NOMO-1 treated with dmso at 0.1 percent for 144 hours (cell line): ENCODE results near the gene KIT.
"Not testable (repeated sequence)": the region's sequence is repeated elsewhere in the genome, so short reads cannot be mapped to it uniquely, and the experiment has no call there.

Source experiments
- DNase-seq: peaks from one replicate; lab custom pipeline; 2025; ENCODE audit not compliant: unreplicated experiment; lab: John Stamatoyannopoulos, UW

KIT gene

GRCh38 chr4:54657551-54658251 is at the start of gene KIT:
KIT (plus strand) TSS chr4:54657957; CDS start chr4:54658015, 58 bp downstream.
- DNase-seq: peak; percentile 40

- DNase-seq: no peak
Measured at GRCh38 chr4:54609310-54609709, 48.4 kb upstream of the KIT start.

GRCh38 chr4:54614149-54614548 is 43.6 kb upstream of the KIT start:
- DNase-seq: no peak

- no peak for DNase-seq
Measured at GRCh38 chr4:54620773-54621172, 37.0 kb upstream of the KIT start.

- no peak for DNase-seq
Measured at GRCh38 chr4:54625391-54625790, 32.4 kb upstream of the KIT start.

GRCh38 chr4:54626113-54626512 is 31.6 kb upstream of the KIT start:
- DNase-seq: no peak

- no peak for DNase-seq
Measured at GRCh38 chr4:54632537-54632936, 25.2 kb upstream of the KIT start.

GRCh38 chr4:54633102-54633740 is 24.5 kb upstream of the KIT start:
- DNase-seq: not testable (repeated sequence)

- no peak for DNase-seq
Measured at GRCh38 chr4:54635318-54635717, 22.4 kb upstream of the KIT start.

- DNase-seq: no peak
Measured at GRCh38 chr4:54637325-54637724, 20.4 kb upstream of the KIT start.

GRCh38 chr4:54641101-54641500 is 16.7 kb upstream of the KIT start:
- DNase-seq: not testable (repeated sequence)

GRCh38 chr4:54643172-54643571 is 14.6 kb upstream of the KIT start:
- no peak for DNase-seq

- no peak for DNase-seq
Measured at GRCh38 chr4:54643958-54644751, 13.6 kb upstream of the KIT start.

- no peak for DNase-seq
Measured at GRCh38 chr4:54645830-54646229, 11.9 kb upstream of the KIT start.

GRCh38 chr4:54647070-54647469 is 10.7 kb upstream of the KIT start:
- no peak for DNase-seq

GRCh38 chr4:54651050-54651449 is 6.7 kb upstream of the KIT start:
- DNase-seq: no peak

- no peak for DNase-seq
Measured at GRCh38 chr4:54654753-54655152, 3.0 kb upstream of the KIT start.

GRCh38 chr4:54657185-54657550 is 589 bp upstream of the KIT start:
- DNase-seq: no peak

- peak; percentile 54 for DNase-seq
Measured at GRCh38 chr4:54658252-54659093, 716 bp downstream of the KIT start.

GRCh38 chr4:54659313-54659712 is 1.6 kb downstream of the KIT start:
- no peak for DNase-seq
